ENCODE measurements around the gene ACTG2.
"Not testable (repeated sequence)": the region's sequence is repeated elsewhere in the genome, so short reads cannot be mapped to it uniquely, and the experiment has no call there.

Gene ACTG2

DNA sequence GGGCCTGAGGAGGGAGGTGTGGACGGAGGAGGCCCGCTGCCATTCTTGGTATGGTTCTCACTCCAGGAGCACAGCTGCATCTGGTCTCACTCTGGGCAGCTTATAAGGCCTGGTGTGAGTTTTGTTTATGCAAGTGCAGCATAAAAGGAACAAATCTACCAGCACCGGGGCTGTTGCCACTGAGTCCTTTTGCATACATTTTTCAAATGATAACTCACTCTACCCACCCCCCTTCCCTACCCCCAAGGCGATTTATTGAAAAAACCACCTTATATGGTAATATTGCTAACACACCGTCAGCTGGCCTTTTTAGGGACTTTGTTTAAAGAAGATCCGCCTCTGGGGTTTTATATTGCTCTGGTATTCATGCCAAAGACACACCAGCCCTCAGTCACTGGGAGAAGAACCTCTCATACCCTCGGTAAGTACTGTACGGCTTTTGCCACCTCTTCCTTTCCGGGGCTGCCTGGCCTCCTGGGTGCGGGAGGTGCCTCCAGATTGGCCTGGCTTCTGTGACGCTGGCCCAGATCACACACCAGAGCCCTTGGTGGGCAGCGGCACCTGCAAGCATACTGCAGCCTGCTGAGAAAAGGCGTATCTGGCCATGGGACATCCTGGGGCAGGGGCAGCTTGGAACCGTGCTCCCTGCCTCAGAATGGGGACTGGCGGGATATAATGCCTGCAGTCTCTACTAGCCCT lies at the start of gene ACTG2:
TSS of gene ACTG2 (plus strand) at position 378 of the 699 bp plus-strand sequence. CDS start 8,304 bp downstream, outside the sequence.
- DNase-seq (ENCODE audit: low spot score) = no peak

GRCh38 chr2:73844087-73844486 lies 48.7 kb upstream of the ACTG2 start:
- DNase-seq (ENCODE audit: low spot score) = no peak

DNA sequence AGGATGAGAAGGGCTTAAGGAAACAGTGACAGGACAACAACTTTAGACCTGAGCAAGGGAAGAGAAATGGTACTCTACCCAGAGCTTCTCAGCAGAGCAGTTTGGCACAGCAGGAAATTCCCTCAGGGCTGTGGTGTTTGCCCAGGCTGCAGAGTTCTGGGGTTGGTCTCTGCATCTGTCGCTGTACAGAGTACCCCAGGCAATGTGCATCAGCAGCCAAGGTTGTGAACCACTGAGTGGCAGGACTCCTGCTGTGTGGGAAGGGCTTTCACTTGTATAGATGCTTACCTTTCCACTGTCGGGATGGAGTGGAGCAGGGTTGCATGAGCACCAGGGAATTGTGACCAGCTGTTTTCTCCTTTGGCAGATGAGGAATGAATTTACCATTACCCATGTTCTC lies 42.8 kb upstream of the ACTG2 start:
- DNase-seq (ENCODE audit: low spot score) = no peak

DNA sequence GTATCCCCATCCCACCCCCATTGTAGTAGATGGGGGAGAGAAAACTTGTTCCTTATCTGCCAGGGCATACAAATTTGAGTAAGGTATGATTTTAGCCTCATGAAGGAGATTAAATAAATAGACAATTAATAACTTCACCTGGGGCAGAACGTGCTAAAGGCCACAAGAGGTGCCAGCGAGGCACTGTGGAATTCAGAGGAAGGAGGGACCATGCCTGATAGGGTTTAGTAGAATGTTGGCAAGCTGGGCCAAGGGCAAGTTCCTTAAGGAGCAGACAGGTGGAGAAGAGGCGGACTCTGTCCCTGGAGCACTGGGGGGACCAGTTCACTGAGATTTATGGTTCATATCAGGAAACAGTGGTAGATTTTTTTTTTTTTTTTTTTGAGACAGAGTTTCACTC lies 41.5 kb upstream of the ACTG2 start:
- DNase-seq (ENCODE audit: low spot score) = no peak

- DNase-seq (ENCODE audit: low spot score) = no peak
Measured at GRCh38 chr2:73852020-73852419, 40.8 kb upstream of the ACTG2 start.

GRCh38 chr2:73855526-73855925 lies 37.3 kb upstream of the ACTG2 start:
- no peak for DNase-seq (ENCODE audit: low spot score)

DNA sequence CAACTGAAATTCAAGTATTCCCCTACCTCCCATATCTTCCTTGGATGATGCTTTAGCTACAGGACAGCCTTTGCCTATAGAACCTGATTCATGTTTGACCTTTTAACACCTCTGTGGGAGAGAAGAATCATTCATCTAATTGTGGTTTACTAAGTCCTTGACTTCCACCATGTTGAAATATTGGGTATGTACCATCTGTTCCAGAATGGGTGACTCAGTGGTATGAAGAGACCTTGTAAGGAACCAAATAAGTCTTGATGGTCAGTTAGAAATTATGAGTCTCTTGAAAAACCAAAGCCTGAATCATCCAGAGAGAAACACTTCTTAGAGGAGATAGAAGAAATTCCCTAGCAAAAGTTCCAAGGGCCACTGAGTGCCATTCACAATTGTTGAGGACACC lies 36.6 kb upstream of the ACTG2 start:
- DNase-seq (ENCODE audit: low spot score) = no peak

DNA sequence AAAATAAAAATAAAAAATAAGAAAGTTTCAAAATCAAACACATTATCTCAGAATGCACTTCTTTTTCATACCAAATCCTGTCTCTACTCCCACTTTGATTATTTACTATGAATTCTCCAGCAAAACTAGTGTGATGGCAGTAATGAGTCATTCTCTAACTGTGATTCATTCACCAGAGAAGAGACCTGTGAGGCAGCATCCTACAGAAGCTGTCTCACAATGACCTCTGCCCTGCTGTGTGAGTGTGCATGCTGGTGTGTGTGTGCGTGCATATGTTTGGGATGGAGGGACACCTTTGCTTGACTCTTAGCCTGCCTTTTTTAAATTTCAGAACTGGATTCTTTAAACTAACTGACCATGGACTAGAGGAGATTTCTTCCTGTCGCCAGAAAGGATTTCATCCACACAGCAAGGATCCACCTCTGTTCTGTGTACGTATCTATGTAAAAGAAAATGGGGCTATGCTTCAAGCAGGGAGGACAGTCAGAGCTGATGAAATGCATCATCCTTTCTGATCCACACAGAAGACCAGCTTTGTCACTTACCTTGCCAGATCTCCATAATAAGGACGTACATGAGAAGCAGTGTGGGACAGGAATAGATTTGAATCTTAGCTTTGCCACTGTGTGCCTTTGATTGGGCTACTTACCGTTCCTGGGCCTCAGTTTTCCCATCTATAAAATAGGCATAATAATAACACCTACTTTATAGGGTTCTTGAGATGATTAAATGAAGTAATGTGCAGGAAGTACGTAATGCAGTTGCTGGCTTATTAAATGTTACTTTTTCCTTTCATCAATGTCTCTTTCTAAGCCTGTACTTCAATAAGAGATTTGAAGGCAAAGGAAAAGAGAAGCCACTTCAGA lies 32.9 kb upstream of the ACTG2 start:
- DNase-seq (ENCODE audit: low spot score) = no peak

GRCh38 chr2:73862987-73863386 lies 29.8 kb upstream of the ACTG2 start:
- DNase-seq (ENCODE audit: low spot score) = no peak

DNA sequence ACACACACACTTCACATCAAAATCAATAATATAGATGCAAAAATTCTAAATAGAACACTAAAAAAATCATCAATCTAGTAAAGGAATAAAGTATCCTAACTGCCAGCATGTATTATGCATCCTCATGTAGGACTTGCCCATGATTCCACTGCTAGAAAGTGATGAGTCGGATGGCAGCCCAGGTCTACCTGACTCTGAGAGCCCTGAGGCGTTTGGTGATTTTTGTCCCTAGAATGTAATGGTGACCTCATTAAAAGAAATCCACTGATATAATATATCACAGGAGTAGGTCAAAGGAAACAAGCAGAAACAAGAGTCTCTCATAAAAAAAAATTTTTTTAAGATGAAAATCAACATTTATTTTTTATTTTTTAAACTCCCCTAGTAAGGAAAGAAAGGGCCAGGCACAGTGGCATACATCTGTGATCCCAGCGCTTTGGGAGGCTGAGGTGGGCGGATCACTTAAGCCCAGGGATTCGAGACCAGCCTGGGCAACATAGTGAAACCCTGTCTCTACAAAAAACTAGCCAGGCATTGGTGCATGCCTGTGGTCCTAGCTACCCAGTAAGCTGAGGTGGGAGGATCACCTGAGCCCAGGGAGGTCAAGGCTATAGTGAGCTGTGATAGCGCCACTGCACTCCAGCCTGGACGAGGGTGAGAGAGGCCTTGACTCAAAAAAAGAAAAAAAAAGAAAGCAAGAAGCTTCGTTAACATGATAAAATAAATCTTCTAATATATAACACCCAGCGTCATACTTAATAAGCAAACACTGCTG lies 24.4 kb upstream of the ACTG2 start:
- no peak for DNase-seq (ENCODE audit: low spot score)

DNA sequence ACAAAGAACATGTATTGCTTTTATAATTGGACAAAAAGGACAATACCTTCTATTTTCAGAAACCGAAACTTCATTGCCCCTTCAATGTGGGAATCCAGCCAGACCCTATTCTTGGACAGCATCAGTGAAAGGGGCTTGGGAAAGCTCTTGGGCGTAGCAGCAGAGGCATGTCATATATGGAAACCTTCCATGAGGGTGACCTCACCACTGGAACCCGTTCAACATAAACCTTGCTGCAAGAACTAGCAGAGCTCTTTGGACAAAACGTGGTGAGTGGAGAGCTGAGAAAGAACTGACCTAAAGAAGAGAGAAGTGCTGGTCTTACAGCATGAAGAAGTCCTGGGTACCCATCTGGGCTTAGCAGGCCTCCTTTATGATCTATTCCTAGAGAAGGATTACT lies 22.7 kb upstream of the ACTG2 start:
- no peak for DNase-seq (ENCODE audit: low spot score)

DNA sequence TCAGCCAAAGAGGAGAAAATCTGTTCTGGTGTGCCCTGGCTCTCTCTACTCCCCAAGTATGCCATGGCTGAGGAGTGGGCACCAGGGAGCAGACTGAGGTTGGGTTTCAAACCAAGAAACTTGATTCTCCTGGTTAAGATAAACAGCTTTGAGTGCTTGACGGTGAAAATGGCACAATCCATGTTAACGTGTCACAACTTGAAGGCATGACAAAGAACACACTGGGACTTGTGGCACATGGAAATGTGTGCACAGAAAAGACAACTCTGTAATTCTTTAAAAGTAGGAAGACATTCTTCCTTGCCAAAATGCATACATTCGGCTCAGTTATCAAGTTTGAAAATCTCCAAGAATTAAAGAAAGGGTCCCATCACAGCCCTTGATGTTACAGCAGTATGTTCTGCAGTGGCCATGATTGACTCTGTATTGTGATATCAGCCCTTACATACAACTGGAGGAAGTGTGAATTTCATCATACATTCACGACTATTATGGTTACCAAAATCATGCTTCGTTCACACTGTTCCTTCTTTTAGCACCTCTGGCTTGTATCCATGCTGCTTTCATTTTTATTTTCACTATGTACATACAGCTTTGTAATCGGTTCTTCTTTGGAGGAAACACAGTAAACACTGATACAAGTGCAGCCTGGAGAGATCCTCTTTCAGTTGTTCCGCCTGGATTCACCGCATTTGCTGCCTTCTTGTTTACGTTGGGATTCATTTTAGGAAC lies 15.6 kb upstream of the ACTG2 start:
- DNase-seq (ENCODE audit: low spot score) = no peak

DNA sequence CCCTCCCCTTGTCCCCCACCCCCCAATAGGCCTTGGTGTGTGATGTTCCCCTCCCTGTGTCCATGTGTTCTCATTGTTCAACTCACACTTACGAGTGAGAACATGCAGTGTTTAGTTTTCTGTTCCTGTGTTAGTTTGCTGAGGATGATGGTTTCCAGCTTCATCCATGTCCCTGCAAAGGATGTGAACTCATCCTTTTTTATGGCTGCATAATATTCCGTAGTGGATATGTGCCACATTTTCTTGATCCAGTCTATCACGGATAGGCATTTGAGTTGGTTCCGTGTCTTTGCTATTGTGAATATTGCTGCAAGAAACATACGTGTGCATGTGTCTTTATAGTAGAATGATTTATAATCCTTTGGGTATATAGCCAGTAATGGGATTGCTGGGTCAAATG lies 14.8 kb upstream of the ACTG2 start:
- not testable (repeated sequence) for DNase-seq (ENCODE audit: low spot score)

DNA sequence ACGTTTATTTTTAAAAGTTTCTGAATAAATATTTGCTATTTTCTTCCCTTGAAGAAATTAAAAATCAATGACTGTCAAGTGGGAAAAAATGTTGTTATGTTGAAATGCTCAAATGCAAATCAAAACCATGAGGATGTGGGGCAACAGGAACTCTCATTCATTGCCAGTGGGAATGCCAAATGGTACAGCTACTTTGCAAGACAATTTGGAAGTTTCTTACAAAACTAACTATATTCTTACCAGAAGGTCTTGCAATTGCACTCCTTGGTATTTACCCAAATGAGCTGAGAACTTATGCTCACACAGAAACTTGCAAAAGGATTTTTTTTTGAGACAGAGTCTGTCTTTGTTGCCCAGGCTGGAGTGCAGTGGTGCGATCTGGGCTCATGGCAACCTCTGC lies 7.4 kb upstream of the ACTG2 start:
- DNase-seq (ENCODE audit: low spot score) = no peak

DNA sequence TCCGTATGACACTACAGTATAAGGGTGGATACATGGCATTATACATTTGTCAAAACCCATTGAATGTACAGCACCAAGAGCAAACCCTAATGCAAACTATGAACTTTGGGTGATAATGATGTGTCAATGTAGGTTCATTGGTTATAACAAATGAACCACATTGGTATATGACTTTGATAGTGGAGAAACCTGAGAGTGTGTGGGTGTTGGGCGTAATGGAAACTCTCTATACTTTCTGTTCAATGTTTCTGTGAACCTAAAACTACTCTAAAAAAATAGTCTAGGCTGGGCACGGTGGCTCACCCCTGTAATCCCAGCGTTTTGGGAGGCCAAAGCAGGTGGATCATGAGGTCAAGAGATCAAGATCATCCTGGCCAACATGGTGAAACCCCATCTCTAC lies 6.5 kb upstream of the ACTG2 start:
- no peak for DNase-seq (ENCODE audit: low spot score)

DNA sequence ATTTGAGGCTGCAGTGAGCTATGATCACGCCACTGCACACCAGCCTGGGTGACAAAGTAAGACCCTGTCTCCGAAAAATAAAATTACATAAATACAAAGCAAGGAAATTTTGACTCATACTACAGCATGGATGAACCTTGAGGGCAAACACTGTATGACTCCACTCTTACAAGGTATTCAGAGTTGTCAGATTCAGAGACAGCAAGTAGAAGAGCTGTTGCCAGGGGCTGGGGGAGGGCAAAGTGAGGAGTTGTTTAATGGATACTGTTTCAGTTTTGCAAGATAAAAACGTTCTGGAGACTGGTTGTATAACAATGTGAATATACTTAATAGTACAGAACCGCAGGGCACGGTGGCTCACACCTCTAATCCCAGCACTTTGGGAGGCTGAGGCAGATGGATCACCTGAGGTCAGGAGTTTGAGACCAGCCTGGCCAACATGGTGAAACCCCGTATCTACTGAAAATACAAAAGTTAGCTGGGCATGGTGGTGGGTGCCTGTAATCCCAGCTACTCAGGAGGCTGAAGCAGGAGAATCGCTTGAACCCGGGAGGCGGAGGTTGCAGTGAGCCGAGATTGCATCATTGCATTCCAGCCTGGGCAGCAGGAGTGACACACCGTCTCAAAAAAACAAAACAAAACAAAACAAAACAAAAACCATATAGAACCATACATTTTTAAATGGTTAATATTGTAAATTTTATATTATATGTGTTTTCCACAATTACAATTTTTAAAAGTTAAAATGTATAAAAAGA lies 5.0 kb upstream of the ACTG2 start:
- DNase-seq (ENCODE audit: low spot score) = not testable (repeated sequence)

- no peak for DNase-seq (ENCODE audit: low spot score)
Measured at GRCh38 chr2:73888388-73888787, 4.4 kb upstream of the ACTG2 start.

DNA sequence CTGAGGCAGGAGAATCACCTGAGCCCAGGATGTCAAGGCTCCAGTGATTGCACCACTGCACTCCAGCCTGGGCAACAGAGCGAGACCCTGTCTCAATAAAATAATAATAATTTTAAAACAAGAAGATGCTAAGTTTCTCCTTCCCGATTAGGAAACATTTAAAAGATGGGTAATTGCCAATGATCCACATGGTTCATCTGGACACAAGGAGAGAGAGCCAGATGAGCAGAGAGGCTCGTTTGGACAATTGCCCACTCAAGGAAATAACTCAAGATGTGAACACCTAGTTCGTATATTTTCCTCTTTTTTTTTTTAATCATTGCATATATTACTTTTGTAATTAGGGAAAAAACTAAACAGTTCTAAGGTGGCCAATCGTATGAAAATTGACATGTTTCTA lies 3.6 kb upstream of the ACTG2 start:
- no peak for DNase-seq (ENCODE audit: low spot score)

DNA sequence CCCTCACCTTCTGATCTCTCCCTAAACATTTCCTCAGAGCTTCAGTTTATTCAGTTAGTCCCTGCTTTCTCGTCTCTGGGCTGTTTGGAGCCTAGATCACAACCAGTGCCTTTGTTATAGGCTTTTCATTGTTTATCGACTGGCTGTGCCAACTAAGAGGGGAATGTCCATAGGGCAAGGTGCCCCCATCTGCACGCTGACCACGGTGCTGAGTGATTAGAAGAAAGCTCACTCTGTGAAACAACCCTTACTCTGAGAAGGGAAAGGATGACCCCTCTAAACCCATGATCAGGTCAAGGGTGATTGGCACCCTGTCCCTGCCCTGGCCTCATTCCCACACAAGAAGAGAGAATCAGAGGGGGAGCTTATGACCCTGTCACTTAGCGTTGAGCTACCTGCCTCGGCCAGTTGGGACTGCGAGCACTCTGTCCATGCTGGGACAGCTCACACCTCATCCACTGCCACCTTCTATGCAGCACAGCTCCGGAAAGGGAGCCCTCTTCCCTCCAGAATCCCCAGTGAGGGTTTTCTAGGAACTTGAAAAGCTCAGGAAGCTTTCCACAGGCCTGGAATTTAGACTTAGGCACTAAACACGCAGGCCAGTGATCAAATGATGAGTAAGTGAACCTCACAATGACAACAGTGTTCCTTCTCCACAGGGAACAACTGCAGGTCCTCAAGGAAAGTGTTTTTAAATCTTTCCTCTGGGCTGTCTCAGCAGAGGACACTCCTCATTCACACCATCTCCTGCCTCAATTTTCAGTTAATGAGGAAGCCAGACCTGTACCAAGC lies 2.3 kb upstream of the ACTG2 start:
- DNase-seq (ENCODE audit: low spot score) = no peak

DNA sequence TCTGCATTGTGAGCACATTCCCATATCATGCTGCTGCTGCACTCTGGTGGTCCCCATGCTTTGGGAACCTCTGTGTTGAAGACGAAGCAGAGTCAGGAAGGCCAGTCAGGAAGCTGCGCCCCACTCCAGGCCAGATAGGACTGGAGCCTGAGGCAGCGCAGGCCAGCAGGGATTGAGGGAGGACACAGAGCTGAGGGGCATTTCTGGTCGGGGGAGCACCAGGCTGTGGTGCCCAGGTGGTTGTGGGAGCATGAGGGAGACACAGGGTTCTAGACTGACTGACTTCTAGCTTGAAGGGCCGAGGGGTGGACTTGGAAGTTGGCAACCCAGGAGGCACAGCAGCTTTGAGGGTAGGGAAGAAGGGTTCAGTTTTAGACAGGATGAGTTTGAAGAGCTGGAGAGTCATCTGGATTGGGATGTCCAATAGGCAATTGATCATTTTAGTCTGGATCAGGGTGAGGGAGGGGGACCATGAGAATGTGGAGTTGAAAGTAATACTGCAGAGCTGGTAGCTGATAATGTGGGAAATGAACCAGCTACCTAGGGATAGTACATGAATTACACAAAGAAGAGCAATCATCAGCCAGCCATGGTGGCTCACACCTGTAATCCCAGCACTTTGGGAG lies 1.4 kb upstream of the ACTG2 start:
- DNase-seq (ENCODE audit: low spot score) = no peak
